HPDE6-E6E7 (cell line): ENCODE results near the gene USP13.
"Not testable (repeated sequence)": the region's sequence is repeated elsewhere in the genome, so short reads cannot be mapped to it uniquely, and the experiment has no call there.

Source experiments
- DNase-seq: peaks from one replicate; pipeline ENCODE4 v3.0.0; 2011; ENCODE audit warnings: missing footprints; ENCODE audit errors: extremely low spot score

The USP13 gene

GRCh38 chr3:179734497-179735281 is 81.8 kb downstream of the USP13 start:
- no peak for DNase-seq

GRCh38 chr3:179735321-179735720 is 82.5 kb downstream of the USP13 start:
- DNase-seq = no peak

- DNase-seq = no peak
Observed at GRCh38 chr3:179738998-179739397, 86.2 kb downstream of the USP13 start.

- DNase-seq = no peak
Observed at GRCh38 chr3:179739816-179740594, 87.2 kb downstream of the USP13 start.

- no peak for DNase-seq
Observed at GRCh38 chr3:179743913-179744312, 91.1 kb downstream of the USP13 start.

- DNase-seq = no peak
Observed at GRCh38 chr3:179744667-179745066, 91.8 kb downstream of the USP13 start.

GRCh38 chr3:179745079-179745478 is 92.2 kb downstream of the USP13 start:
- no peak for DNase-seq

GRCh38 chr3:179745716-179746115 is 92.9 kb downstream of the USP13 start:
- DNase-seq = no peak

- DNase-seq = no peak
Observed at GRCh38 chr3:179750720-179751328, 98.0 kb downstream of the USP13 start.

GRCh38 chr3:179760944-179761343 is 108.1 kb downstream of the USP13 start:
- peak; percentile 55 for DNase-seq

- no peak for DNase-seq
Observed at GRCh38 chr3:179765396-179765795, 112.6 kb downstream of the USP13 start.

- no peak for DNase-seq
Observed at GRCh38 chr3:179766416-179767133, 113.7 kb downstream of the USP13 start.

GRCh38 chr3:179768080-179768479 is 115.2 kb downstream of the USP13 start:
- DNase-seq = peak; percentile 45

- no peak for DNase-seq
Observed at GRCh38 chr3:179769411-179770247, 116.8 kb downstream of the USP13 start.

GRCh38 chr3:179771797-179772196 is 119.0 kb downstream of the USP13 start:
- DNase-seq = no peak

GRCh38 chr3:179772297-179772696 is 119.5 kb downstream of the USP13 start:
- no peak for DNase-seq

GRCh38 chr3:179775416-179776122 is 122.7 kb downstream of the USP13 start:
- DNase-seq = no peak

- not testable (repeated sequence) for DNase-seq
Observed at GRCh38 chr3:179782841-179783240, 130.0 kb downstream of the USP13 start.

GRCh38 chr3:179788996-179789395 is 136.2 kb downstream of the USP13 start:
- no peak for DNase-seq

GRCh38 chr3:179791793-179792192 is 139.0 kb downstream of the USP13 start:
- DNase-seq = no peak
